Subcutaneous adipose tissue (tissue), 4 donors: ENCODE data around the gene RGS3. TPM values are rescaled to one million over a fixed set of nuclear protein-coding genes. Genes with fewer than 3 reads are reported as not detected.

ENCODE experiments used
- total RNA-seq, 4 donors: library from RNA; depleted of rRNA; stranded (reverse); fragments of >200 nt; gene quantifications; one replicate each; pipeline ENCODE4 v1.1.0, GENCODE V29; 2016
- TF ChIP-seq, protein P1 (sequence below): fragments of 450-650 bp; IDR thresholded peaks from one replicate; pipeline ENCODE4 v1.5.1; 2016; ENCODE audit warnings: low read depth, mild to moderate bottlenecking, control low read depth, antibody characterized with exemption, moderate library complexity

RGS3 gene
- total RNA-seq, 4 donors from 2014 or later: 25.0 to 122 (median 70.9) TPM

DNA sequence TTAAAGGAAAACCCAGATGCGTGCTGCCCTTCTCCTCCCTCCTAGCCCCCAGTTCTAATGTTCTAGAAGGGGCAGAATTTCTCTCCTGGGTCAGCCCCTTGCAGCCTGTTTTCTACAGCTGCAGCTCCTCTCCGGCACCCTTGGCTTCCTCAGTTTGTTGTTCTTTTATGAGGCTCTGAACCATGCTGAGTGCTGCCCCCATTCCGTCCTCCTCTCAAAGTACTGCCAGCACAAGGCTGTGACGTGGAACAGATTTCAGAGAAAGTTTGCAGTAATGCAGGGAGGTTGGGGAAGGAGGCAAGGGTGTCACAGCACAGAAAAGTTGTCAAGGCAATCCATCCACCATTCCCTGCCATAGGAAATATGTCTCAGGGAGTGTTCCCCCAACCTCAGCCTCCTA, 63.3 kb downstream of the RGS3 start:
- TF ChIP-seq, protein P1, sequence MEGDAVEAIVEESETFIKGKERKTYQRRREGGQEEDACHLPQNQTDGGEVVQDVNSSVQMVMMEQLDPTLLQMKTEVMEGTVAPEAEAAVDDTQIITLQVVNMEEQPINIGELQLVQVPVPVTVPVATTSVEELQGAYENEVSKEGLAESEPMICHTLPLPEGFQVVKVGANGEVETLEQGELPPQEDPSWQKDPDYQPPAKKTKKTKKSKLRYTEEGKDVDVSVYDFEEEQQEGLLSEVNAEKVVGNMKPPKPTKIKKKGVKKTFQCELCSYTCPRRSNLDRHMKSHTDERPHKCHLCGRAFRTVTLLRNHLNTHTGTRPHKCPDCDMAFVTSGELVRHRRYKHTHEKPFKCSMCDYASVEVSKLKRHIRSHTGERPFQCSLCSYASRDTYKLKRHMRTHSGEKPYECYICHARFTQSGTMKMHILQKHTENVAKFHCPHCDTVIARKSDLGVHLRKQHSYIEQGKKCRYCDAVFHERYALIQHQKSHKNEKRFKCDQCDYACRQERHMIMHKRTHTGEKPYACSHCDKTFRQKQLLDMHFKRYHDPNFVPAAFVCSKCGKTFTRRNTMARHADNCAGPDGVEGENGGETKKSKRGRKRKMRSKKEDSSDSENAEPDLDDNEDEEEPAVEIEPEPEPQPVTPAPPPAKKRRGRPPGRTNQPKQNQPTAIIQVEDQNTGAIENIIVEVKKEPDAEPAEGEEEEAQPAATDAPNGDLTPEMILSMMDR: no peak

DNA sequence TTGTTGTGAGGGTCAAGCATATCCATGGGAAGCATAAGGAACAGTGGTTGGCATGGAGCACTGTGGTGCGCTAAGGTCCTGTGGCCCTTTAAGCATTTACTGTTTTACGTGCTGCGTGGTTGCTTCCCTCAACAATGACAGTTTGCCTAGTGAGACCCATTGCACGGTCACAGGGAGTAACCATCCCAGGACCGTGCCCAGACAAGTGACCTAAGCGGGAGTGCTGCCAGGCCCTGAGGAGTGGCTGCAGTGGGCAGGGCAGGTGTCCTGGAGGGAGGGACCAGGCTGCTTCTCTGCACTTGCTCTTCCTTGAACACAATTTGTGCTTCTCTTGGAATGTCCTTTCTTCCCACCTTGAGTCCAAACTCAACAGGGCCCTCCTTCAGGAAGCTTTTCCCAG, 64.6 kb downstream of the RGS3 start:
- TF ChIP-seq, protein P1: no peak

DNA sequence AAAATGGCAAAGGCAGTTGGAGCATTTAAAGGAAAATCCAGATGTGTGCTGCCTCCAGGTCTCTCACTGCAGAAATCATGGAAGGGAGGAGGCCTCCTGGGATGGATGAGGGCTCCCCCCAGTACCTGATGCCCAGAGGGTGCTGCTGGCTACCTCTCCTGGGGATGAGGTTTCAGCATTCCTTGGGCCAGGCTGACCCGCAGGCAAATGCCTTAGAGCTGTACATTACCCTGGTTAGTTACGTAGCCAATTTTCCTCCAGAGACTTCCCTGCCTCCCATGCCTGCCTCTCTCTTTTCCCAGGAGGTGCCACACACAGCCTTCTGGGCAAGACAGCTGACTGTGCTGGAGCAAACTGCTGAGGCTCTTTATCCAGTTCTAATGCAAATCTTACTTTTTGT, 65.3 kb downstream of the RGS3 start:
- TF ChIP-seq, protein P1: no peak

DNA sequence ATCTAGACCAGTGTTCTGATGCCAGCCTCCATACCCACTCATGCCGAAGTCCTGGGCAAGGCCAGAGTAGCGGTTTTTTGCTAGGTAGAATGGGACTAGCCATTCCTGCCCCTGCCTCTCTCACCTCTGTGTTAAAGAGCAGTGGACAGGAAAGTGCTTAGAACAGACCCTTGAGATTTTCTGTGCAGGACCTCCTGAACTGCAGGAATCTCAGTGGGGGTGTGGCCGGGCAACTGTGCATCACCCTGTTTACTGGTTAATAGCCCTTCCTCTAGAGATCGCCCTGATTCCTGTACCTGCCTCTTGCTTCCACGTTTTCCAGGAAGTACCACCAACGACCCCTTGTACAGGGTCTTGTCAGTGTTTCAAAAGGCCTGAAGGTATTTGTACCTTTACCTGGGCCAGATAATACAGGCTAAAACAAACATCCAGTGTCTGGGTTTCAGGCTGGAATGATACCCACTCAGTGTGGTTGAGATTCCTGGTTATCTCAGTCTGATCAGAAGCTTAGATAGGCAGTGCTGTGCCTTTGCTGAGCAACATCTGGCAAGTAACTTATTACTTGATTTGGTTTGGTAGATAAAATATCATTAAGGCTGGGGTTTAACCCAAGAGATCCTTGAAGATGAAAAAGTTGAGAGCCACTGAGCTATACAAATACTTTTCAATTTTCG, 65.9 kb downstream of the RGS3 start:
- TF ChIP-seq, protein P1: no peak

DNA sequence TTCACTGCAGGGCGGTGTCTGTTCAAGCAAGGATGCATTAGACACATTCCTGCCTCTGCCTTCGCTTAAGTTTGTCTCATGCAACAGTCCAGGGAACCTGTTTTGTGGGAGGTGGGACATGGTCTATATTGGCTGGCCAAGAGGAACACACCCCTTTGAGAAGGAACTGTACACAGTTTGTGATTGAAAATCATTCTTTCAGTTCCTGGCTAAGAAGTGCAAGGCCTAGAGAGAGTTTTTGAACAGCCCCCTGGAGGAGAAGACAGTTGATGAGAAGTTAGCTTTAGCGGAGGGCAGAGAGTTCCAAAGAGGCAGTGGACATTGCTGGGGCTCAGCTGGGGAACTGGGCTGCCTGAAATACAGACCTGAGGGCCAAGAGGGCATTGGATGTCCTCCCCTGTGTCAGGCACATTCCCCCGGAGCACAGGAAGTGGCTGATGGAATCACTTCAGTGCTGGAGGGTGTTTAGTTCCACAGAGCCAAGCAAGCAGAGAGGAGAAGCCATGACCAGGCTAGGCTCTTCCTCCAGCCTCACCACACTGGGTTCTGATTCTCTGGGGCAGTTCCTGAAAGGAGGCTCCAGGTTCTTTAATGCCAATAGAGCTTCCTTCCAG, 66.6 kb downstream of the RGS3 start:
- TF ChIP-seq, protein P1: no peak

DNA sequence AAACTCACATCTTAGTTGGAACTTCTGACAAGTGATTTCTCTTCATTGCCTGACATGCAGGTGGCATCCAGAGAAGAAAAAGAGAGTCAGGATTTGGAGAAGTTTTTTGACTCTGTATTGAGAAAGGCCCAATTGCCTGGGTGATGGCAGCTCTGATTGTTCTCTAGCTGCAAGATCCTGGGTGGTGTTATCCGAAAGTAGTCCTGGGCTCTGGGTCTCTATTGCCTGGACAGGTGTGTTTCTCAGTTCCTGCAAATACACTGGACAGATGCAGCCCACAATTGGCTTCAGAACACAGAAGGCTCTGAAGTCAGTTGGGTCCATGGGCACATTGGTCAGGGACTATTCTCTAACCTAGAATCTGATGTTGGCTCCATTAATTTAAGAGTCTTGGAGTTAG, 67.4 kb downstream of the RGS3 start:
- TF ChIP-seq, protein P1: no peak

DNA sequence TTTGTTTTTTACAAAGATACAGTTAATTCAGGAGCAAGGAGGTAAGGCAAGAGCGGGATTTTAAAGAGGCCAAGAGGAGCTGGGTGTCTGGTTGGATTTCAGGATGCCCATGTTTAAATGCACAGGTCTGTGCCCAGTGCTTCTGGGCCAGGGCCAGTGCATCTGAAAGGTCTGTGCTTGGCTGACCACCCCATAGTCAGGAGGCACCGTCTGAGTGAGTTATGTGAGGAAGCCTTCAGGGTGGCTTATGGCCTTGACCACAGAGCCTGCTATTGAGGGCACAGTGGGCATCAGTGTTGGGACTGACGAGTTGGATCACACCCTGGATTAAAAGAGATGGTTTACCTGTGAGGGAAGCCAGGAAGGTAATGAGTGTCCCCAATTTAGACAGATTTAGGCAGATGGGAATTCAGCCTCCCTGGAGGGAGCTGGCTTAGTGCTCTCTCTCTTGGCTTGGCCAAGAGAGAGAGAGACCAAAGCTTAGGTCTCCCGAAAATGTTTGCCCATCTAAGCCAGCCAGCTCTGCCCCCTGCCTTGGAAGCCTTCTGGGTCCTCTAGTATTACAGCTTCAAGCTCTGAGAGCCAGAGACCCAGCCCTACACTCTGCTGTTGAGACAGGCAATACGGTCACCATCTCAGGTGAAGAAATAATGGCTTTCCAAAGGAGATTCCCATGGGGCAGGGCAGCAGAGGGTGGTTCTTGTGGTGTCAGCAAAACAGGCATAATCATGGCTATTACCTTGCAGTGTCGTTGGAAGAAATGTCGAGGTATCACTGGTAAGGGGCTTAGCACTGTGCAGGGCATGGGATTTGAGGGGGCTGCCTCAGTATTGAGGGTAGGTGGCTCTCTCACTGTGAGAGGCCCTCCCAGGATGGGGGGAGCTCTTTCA, 68.6 kb downstream of the RGS3 start:
- TF ChIP-seq, protein P1: no peak
